Stimulated activated CD8-positive, alpha-beta memory T cell treated with anti-CD3 and anti-CD28 coated beads, Interleukin-4, amount 100 ng/mL, for 24 hours (primary cell): ENCODE results near the gene CARD11.
"Not testable (repeated sequence)": the region's sequence is repeated elsewhere in the genome, so short reads cannot be mapped to it uniquely, and the experiment has no call there.

Source experiments
- DNase-seq: peaks from one replicate; pipeline ENCODE4 v3.0.0-alpha.2; 2020; ENCODE audit warnings: low read depth

Gene CARD11

GRCh38 chr7:2962865-2963264 lies 80.8 kb downstream of the CARD11 start:
- DNase-seq = no peak

- DNase-seq = no peak
Measured at GRCh38 chr7:2959828-2960599, 83.7 kb downstream of the CARD11 start.

GRCh38 chr7:2959103-2959680 lies 84.5 kb downstream of the CARD11 start:
- DNase-seq = no peak

GRCh38 chr7:2958416-2959102 lies 85.1 kb downstream of the CARD11 start:
- DNase-seq = no peak

- not testable (repeated sequence) for DNase-seq
Measured at GRCh38 chr7:2957369-2957727, 86.3 kb downstream of the CARD11 start.

GRCh38 chr7:2956526-2957368 lies 86.9 kb downstream of the CARD11 start:
- DNase-seq = peak; percentile 29

GRCh38 chr7:2956076-2956475 lies 87.6 kb downstream of the CARD11 start:
- DNase-seq = no peak

GRCh38 chr7:2955269-2955668 lies 88.4 kb downstream of the CARD11 start:
- no peak for DNase-seq

- peak; percentile 42 for DNase-seq
Measured at GRCh38 chr7:2954433-2954853, 89.2 kb downstream of the CARD11 start.

GRCh38 chr7:2953588-2954407 lies 89.9 kb downstream of the CARD11 start:
- DNase-seq = no peak

GRCh38 chr7:2953099-2953498 lies 90.6 kb downstream of the CARD11 start:
- DNase-seq = no peak

- no peak for DNase-seq
Measured at GRCh38 chr7:2952316-2952715, 91.4 kb downstream of the CARD11 start.

- no peak for DNase-seq
Measured at GRCh38 chr7:2950578-2950977, 93.1 kb downstream of the CARD11 start.

GRCh38 chr7:2948749-2949148 lies 94.9 kb downstream of the CARD11 start:
- no peak for DNase-seq

- no peak for DNase-seq
Measured at GRCh38 chr7:2947058-2947780, 96.4 kb downstream of the CARD11 start.

- no peak for DNase-seq
Measured at GRCh38 chr7:2945171-2945570, 98.5 kb downstream of the CARD11 start.

GRCh38 chr7:2944739-2945138 lies 98.9 kb downstream of the CARD11 start:
- no peak for DNase-seq

GRCh38 chr7:2943851-2944601 lies 99.6 kb downstream of the CARD11 start:
- no peak for DNase-seq

- DNase-seq = no peak
Measured at GRCh38 chr7:2941216-2941859, 102.3 kb downstream of the CARD11 start.

GRCh38 chr7:2940466-2940865 lies 103.2 kb downstream of the CARD11 start:
- DNase-seq = no peak
